Lower leg skin (tissue), 4 donors: ENCODE measurements around the gene PIP5K1B. TPM values are rescaled to one million over a fixed set of nuclear protein-coding genes. Genes with fewer than 3 reads are reported as not detected.

Source experiments
- DNase-seq, 2 donors: peaks; one replicate each; pipeline ENCODE4 v3.0.0-alpha.2; 2019; ENCODE audit warnings: low spot score in 2 of 2
- H3K4me3 ChIP-seq: fragments of 200-600 bp; sonication (generic); 2 replicates; pipeline ENCODE4 v1.5.1; 2017; ENCODE audit warnings: mild to moderate bottlenecking, low read depth; ENCODE audit not compliant: poor library complexity, severe bottlenecking
- CTCF ChIP-seq, 3 donors: fragments of 450-650 bp; IDR thresholded peaks; one replicate each; pipeline ENCODE4 v1.5.1; 2016; ENCODE audit warnings: antibody characterized with exemption in 3 of 3, mild to moderate bottlenecking in 3 of 3, moderate library complexity in 2 of 3
- POLR2A ChIP-seq, 2 donors: fragments of 450-650 bp; IDR thresholded peaks; one replicate each; pipeline ENCODE4 v1.6.1; 2016 to 2017; ENCODE audit warnings: antibody characterized with exemption in 2 of 2, mild to moderate bottlenecking in 1 of 2, moderate library complexity in 1 of 2
- WGBS, 2 donors: methylation state at CpG; one replicate each; pipeline ENCODE4 v1.1.5; 2018; 5-methylcytosine and 5-hydroxymethylcytosine counted together
- intact Hi-C: fragments of 100-400 bp; cut with DNase I; formaldehyde crosslinking; loops from one replicate; pipeline ENCODE4 v1.15.0; 2023; ENCODE audit warnings: low total_unique reads
- total RNA-seq, 4 donors: library from RNA; depleted of rRNA; stranded (reverse); fragments of >200 nt; gene quantifications; one replicate each; pipeline ENCODE4 v1.1.0, GENCODE V29; 2016

The PIP5K1B gene
- total RNA-seq, 4 donors from 2014 or later, result 0.42 to 3.3 (median 2.7) TPM

DNA sequence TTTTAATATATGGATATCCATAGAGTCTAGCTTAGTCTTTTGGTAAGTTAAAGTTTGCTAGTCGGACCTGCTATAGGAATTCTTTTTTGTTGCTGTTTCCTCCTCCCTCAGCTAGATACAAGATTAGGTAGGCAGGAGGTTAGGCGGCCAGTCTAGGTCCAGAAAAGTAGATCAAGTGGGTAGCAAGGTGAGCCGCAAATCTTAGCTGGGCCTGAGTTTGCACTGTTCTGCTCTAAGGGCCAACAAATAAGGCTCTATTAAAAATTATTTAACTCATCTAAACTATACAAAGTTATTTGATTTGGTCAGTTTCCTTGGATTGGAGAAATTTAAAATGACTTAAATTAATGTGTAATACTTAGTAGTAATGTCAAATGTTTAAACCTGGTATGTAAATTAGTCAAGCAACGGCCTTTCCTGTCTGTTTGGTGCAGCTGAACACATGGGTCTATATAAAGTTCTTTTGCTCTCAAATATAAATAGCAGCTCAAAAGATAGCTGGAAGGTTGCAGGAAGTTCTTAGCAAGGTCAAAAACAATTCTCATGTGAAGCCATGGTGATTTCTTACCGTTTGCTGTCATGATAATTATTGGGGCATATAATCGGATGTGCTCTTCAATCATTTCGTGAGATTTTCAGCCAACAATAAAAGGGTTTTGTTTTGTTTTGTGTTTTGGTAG lies 236.9 kb downstream of the PIP5K1B start:
- intact Hi-C loops, result no loop called here
- 88 to 91% methylated on average over 7 of the region's 7 CpGs for WGBS, 2 donors
- no peak for DNase-seq

DNA sequence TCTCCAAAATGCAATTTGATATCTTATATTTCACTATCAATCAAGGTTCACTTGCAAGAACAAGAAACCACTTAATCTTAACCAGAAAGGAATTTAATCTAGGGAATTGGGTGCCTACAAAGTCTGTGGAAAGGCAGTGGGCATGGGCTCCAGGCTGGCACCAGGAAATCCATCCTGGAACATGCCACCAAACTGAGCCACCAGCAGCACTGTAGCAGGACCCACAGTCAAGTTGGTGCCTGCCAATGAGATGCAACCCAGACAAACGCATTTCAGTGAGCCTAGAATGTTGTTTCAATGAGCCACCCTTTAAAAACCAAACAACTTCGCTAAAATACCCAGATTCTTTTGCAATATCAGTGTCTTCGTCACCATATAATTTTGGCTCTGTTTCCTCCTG lies 237.8 kb downstream of the PIP5K1B start:
- no peak for TF ChIP-seq CTCF (IDR thresholded peaks at IDR 0.05)
- no peak for TF ChIP-seq POLR2A (IDR thresholded peaks at IDR 0.05)
- intact Hi-C loops, result no loop called here
- no peak for DNase-seq
- WGBS, 2 donors, result 72 to 77% methylated on average over 3 of the region's 3 CpGs
- no peak overlapping the region for H3K4me3 ChIP-seq

More for the DNA sequence above, 236.9 kb downstream of the PIP5K1B start:
- TF ChIP-seq CTCF (IDR thresholded peaks at IDR 0.05), result no peak
- TF ChIP-seq POLR2A (IDR thresholded peaks at IDR 0.05), result no peak
- H3K4me3 ChIP-seq, result no peak overlapping the region

DNA sequence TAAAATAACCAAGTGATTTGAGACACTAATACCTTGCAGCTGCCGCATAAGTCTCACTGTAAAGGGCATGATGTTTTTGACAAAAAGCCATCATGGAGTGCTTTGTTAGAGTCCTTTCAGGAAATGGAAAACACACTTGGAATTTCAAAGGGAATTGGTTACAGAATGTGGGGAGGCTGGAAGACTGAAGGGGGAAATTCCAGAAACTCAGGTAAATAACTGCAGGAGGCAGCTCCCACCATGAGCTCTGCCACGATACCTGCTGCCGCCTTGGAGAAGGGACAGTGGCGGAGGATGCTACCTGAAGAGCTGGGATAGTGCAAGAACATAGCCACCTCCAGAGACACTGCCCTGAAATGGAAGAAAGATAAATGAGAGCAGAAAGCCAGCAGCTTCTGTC lies 242.0 kb downstream of the PIP5K1B start:
- WGBS, 2 donors, result 88 to 90% methylated on average over 4 of the region's 4 CpGs

DNA sequence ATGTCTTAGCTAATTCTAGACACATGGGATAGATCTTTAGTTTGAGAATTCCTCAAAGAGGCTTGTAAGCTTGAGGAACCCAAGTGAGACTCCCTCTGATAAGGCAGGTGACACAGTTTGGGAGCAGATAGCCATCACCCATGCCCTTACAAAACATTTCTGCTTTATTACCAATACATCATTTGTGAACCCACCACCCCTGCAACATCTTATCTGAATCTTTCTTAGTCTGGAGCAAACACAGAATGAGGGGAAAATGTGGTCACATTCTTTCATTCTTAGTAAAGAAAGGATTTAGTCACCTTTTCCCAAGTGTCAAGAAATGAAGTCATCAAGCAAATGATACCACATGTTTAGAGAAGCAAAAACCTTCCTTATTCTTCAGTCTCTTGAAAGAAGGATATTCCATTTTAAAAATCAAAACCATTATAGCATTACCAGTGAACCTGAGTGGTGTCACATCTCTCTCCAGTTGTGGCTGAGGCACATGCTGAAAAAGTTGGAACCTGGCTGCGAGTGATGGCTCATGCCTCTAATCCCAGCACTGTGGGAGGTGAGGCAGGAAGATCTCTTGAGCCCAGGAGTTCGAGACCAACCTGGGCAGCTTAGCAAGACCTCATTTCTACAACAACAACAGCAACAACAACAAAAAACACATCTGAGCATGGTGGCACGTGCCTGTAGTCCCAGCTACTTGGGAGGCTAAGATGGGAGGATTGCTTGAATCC lies 243.0 kb downstream of the PIP5K1B start:
- WGBS, 2 donors, result 85 to 89% methylated on average over 3 of the region's 3 CpGs
- intact Hi-C loops, result no loop called here

More for the DNA sequence above, 242.0 kb downstream of the PIP5K1B start:
- DNase-seq, result no peak
- TF ChIP-seq POLR2A (IDR thresholded peaks at IDR 0.05), result no peak
- TF ChIP-seq CTCF (IDR thresholded peaks at IDR 0.05), result no peak
- intact Hi-C loops, result no loop called here
- H3K4me3 ChIP-seq, result no peak overlapping the region

DNA sequence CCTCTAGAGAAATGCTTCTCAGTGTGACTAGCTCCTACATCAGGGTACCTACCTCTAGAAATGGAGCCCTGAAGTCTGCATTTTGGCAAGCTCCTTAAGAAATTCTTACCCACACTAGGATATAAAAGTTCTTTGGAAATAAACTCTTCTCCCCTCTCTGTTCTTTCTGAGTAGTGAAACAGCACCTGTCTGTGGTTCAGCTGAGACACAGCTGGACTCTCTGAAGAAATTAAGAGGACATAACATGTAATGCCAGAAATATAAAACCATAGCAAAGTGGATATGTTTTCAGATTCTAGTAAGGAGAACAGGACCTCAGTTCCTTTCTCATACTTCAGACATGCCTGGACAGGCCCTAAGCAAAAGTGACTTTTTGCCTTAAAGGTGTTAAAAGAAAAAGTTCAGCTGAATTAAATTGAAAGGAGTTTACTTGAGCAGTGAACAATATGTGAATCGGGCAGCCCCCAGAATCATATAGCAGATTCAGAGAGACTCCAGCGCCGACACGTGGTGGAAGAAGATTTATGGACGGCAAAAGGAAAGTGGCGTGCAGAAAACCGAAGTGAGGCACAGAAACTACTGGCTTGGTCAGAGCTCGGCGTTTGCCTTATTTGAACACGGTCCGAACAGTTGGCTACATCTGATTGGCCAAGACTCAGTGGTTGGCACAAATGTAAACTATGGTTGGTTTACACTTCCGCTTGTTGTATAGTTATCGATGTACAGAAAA lies 244.4 kb downstream of the PIP5K1B start:
- H3K4me3 ChIP-seq, result no peak overlapping the region
- no peak for TF ChIP-seq CTCF (IDR thresholded peaks at IDR 0.05)
- no peak for TF ChIP-seq POLR2A (IDR thresholded peaks at IDR 0.05)
- 43 to 47% methylated on average over 13 of the region's 13 CpGs for WGBS, 2 donors
- intact Hi-C loops, result no loop called here
- no peak for DNase-seq

More for the DNA sequence above, 243.0 kb downstream of the PIP5K1B start:
- H3K4me3 ChIP-seq, result no peak overlapping the region
- DNase-seq, result no peak
- TF ChIP-seq CTCF (IDR thresholded peaks at IDR 0.05) (no peak), POLR2A (IDR thresholded peaks at IDR 0.05) (no peak)
